NCI-H1436 (cell line): ENCODE data around the gene LYST.
"Not testable (repeated sequence)": the region's sequence is repeated elsewhere in the genome, so short reads cannot be mapped to it uniquely, and the experiment has no call there.

Source experiments
- DNase-seq: peaks from one replicate; lab custom pipeline; 2025; lab: John Stamatoyannopoulos, UW

Gene LYST

GRCh38 chr1:235637756-235638534, 228.8 kb downstream of the LYST start:
- no peak for DNase-seq

GRCh38 chr1:235635938-235636662, 230.6 kb downstream of the LYST start:
- no peak for DNase-seq

GRCh38 chr1:235632506-235633401, 234.0 kb downstream of the LYST start:
- DNase-seq = no peak

GRCh38 chr1:235631816-235632215, 234.9 kb downstream of the LYST start:
- no peak for DNase-seq

GRCh38 chr1:235628316-235629005, 238.2 kb downstream of the LYST start:
- no peak for DNase-seq

GRCh38 chr1:235625831-235626230, 240.9 kb downstream of the LYST start:
- DNase-seq = no peak

- DNase-seq = no peak
Measured at GRCh38 chr1:235625340-235625739, 241.4 kb downstream of the LYST start.

GRCh38 chr1:235624721-235625333, 241.9 kb downstream of the LYST start:
- DNase-seq = no peak

- DNase-seq = no peak
Measured at GRCh38 chr1:235622936-235623779, 243.5 kb downstream of the LYST start.

- not testable (repeated sequence) for DNase-seq
Measured at GRCh38 chr1:235619149-235619548, 247.6 kb downstream of the LYST start.

- no peak for DNase-seq
Measured at GRCh38 chr1:235617808-235618207, 248.9 kb downstream of the LYST start.

GRCh38 chr1:235617140-235617539, 249.6 kb downstream of the LYST start:
- no peak for DNase-seq

- no peak for DNase-seq
Measured at GRCh38 chr1:235614442-235614954, 252.2 kb downstream of the LYST start.

GRCh38 chr1:235613602-235614001, 253.1 kb downstream of the LYST start:
- DNase-seq = no peak

GRCh38 chr1:235612761-235613160, 253.9 kb downstream of the LYST start:
- DNase-seq = no peak
